ENCODE measurements around the gene IL18R1. TPM values are rescaled to one million over a fixed set of nuclear protein-coding genes. Genes with fewer than 3 reads are reported as not detected.

The IL18R1 gene
- polyA plus RNA-seq, 1 donor (not counting 4 experiments of a cell fraction or from before 2014, with no cell fraction given), result 1.7 TPM

DNA sequence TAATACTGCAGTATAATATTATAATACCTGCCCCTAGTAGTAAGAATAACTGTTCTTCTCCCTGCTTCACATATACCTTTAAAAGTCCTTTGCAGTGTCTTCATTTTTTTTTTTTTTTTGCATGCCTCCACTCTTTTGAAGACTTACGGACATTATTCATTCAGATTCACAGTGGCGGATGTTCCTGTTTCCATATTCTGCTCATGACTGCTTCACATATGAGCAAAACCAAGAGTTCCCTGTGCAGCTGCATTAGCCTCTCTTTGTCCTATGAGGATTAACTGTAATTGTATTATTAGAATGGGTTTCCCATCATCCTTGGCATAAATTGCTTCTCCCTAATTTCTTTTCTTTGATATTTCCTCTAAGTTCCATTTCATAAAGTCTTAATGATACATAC, 80.1 kb downstream of the IL18R1 start:
- Histone ChIP-seq H3K9ac (ENCODE audit: control insufficient read depth, extremely low read depth, insufficient read depth, low read length) (no peak overlapping the region), H4K20me1 (ENCODE audit: control insufficient read depth, extremely low read depth, insufficient read depth, low read length) (no peaks in the 10 kb centered on the region), H3K4me3 (ENCODE audit: control insufficient read depth in 2 of 3, extremely low read depth in 1 of 3, insufficient read depth in 2 of 3, low read depth in 1 of 3, low read length in 3 of 3) (no peak overlapping the region), H2AFZ (ENCODE audit: control insufficient read depth, low read length) (no peak overlapping the region), H3K27me3 (ENCODE audit: control insufficient read depth, extremely low read depth, insufficient read depth, low read length) (no peaks in the 10 kb centered on the region), H3K9me3 (ENCODE audit: control insufficient read depth, low read depth, low read length) (no peaks in the 10 kb centered on the region), H3K27ac (ENCODE audit: control insufficient read depth, insufficient read depth, low read length) (no peak overlapping the region), H3K4me1 (ENCODE audit: control insufficient read depth, extremely low read depth, insufficient read depth, low read length) (no peaks in the 10 kb centered on the region), H3K4me2 (ENCODE audit: control insufficient read depth, extremely low read depth, insufficient read depth, low read depth, low read length) (no peak overlapping the region), H3K36me3 (ENCODE audit: control insufficient read depth in 2 of 2, extremely low read depth in 1 of 2, insufficient read depth in 2 of 2, low read length in 2 of 2) (no peaks in the 10 kb centered on the region), H3K9me1 (ENCODE audit: control insufficient read depth, extremely low read depth, insufficient read depth, low read length) (no peaks in the 10 kb centered on the region), H3K79me2 (ENCODE audit: control insufficient read depth, insufficient read depth, low read length) (no peaks in the 10 kb centered on the region)
- dilution Hi-C loops (cut with MboI; ENCODE audit: extremely low pct_ligation_motif_present, low sequenced_read_pairs), result no loop called here
- no peak for DNase-seq (ENCODE audit: low read depth, low spot score)
- TF ChIP-seq, protein P1, sequence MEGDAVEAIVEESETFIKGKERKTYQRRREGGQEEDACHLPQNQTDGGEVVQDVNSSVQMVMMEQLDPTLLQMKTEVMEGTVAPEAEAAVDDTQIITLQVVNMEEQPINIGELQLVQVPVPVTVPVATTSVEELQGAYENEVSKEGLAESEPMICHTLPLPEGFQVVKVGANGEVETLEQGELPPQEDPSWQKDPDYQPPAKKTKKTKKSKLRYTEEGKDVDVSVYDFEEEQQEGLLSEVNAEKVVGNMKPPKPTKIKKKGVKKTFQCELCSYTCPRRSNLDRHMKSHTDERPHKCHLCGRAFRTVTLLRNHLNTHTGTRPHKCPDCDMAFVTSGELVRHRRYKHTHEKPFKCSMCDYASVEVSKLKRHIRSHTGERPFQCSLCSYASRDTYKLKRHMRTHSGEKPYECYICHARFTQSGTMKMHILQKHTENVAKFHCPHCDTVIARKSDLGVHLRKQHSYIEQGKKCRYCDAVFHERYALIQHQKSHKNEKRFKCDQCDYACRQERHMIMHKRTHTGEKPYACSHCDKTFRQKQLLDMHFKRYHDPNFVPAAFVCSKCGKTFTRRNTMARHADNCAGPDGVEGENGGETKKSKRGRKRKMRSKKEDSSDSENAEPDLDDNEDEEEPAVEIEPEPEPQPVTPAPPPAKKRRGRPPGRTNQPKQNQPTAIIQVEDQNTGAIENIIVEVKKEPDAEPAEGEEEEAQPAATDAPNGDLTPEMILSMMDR (optimal IDR thresholded peaks at IDR 0.05 in 1 of 3, IDR thresholded peaks at IDR 0.05 in 1 of 3, conservative IDR thresholded peaks at IDR 0.05 in 1 of 3; ENCODE audit: extremely low read depth in 1 of 3, insufficient read depth in 2 of 3, low read length in 3 of 3), result no peak
- TF ChIP-seq EZH2 (IDR thresholded peaks at IDR 0.05; ENCODE audit: low read length), result no peak
- FAIRE-seq, result no peak

DNA sequence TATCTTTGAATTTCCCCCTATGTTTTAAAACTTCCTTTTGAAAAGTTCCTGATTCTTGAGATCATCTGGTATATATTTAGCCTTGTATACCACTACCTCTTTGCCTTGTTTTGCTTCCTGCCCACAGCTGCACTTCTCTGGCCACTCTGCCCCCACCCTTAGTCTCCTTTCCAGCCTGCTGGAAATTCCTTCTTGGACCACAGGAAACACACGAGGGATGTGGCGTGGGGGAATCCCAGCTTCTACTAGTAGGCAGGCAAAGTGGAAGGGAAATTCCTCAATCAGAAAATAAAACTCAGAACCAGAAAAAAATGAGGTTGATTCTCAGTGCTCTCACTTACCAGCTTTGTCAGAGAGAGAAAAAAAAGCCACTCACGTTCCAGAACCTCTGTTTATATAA, 80.7 kb downstream of the IL18R1 start:
- Histone ChIP-seq H3K27me3 (ENCODE audit: control insufficient read depth, extremely low read depth, insufficient read depth, low read length) (no peaks in the 10 kb centered on the region), H3K4me3 (ENCODE audit: control insufficient read depth in 2 of 3, extremely low read depth in 1 of 3, insufficient read depth in 2 of 3, low read depth in 1 of 3, low read length in 3 of 3) (no peak overlapping the region), H4K20me1 (ENCODE audit: control insufficient read depth, extremely low read depth, insufficient read depth, low read length) (no peaks in the 10 kb centered on the region), H3K9me3 (ENCODE audit: control insufficient read depth, low read depth, low read length) (no peaks in the 10 kb centered on the region), H3K79me2 (ENCODE audit: control insufficient read depth, insufficient read depth, low read length) (no peaks in the 10 kb centered on the region), H3K4me1 (ENCODE audit: control insufficient read depth, extremely low read depth, insufficient read depth, low read length) (no peaks in the 10 kb centered on the region), H3K4me2 (ENCODE audit: control insufficient read depth, extremely low read depth, insufficient read depth, low read depth, low read length) (no peak overlapping the region), H3K9me1 (ENCODE audit: control insufficient read depth, extremely low read depth, insufficient read depth, low read length) (no peaks in the 10 kb centered on the region), H3K36me3 (ENCODE audit: control insufficient read depth in 2 of 2, extremely low read depth in 1 of 2, insufficient read depth in 2 of 2, low read length in 2 of 2) (no peaks in the 10 kb centered on the region), H3K9ac (ENCODE audit: control insufficient read depth, extremely low read depth, insufficient read depth, low read length) (no peak overlapping the region), H3K27ac (ENCODE audit: control insufficient read depth, insufficient read depth, low read length) (no peak overlapping the region), H2AFZ (ENCODE audit: control insufficient read depth, low read length) (no peak overlapping the region)
- dilution Hi-C loops (cut with MboI; ENCODE audit: extremely low pct_ligation_motif_present, low sequenced_read_pairs), result no loop called here
- FAIRE-seq (no peak), DNase-seq (ENCODE audit: low read depth, low spot score) (no peak)
- TF ChIP-seq, protein P1 (optimal IDR thresholded peaks at IDR 0.05 in 1 of 3, IDR thresholded peaks at IDR 0.05 in 1 of 3, conservative IDR thresholded peaks at IDR 0.05 in 1 of 3; ENCODE audit: extremely low read depth in 1 of 3, insufficient read depth in 2 of 3, low read length in 3 of 3), result no peak
- TF ChIP-seq EZH2 (IDR thresholded peaks at IDR 0.05; ENCODE audit: low read length), result no peak
